Activated naive CD8-positive, alpha-beta T cell (primary cell): ENCODE results near the gene DCHS2.
"Not testable (repeated sequence)": the region's sequence is repeated elsewhere in the genome, so short reads cannot be mapped to it uniquely, and the experiment has no call there.

Experiments
- H3K27ac Mint-ChIP-seq: one replicate; pipeline ENCODE4 v1.8.0; 2021; ENCODE audit warnings: mixed read lengths
- H3K27me3 Mint-ChIP-seq: one replicate; pipeline ENCODE4 v1.8.0; 2021; ENCODE audit warnings: mixed read lengths
- H3K36me3 Mint-ChIP-seq: one replicate; pipeline ENCODE4 v1.8.0; 2021; ENCODE audit warnings: mixed read lengths
- H3K4me1 Mint-ChIP-seq: one replicate; pipeline ENCODE4 v1.8.0; 2021; ENCODE audit warnings: low read depth, mixed read lengths
- H3K4me3 Mint-ChIP-seq: one replicate; pipeline ENCODE4 v1.8.0; 2021; ENCODE audit warnings: mild to moderate bottlenecking, mixed read lengths
- H3K9me3 Mint-ChIP-seq: one replicate; pipeline ENCODE4 v1.8.0; 2021; ENCODE audit warnings: low read depth, mixed read lengths

The DCHS2 gene

DNA sequence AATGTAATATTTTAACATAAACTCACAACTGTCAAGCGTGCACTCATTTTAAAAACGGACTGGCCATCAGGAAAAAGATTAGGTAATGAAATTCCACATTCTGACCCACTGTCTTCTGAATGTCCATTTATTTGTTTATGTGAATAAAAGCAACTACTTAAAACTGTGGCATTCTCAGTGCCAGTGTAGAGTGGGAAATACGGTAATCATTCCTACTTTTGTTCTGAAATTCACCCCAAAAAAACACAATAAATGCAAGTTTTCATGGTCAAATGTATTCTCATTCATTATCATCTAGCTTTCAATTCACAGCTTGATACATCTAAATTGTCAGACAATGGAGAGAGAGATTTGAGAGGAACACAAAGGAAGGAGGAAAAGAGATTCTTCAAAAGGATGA lies 260.9 kb downstream of the DCHS2 start:
- H3K36me3 Mint-ChIP-seq: no peaks in the 10 kb centered on the region
- H3K27me3 Mint-ChIP-seq: peaks cover 26% of the 10 kb centered on the region
- H3K9me3 Mint-ChIP-seq: no peaks in the 10 kb centered on the region
- no peaks in the 10 kb centered on the region for H3K4me1 Mint-ChIP-seq
- no peak overlapping the region for H3K4me3 Mint-ChIP-seq
- no peak overlapping the region for H3K27ac Mint-ChIP-seq

DNA sequence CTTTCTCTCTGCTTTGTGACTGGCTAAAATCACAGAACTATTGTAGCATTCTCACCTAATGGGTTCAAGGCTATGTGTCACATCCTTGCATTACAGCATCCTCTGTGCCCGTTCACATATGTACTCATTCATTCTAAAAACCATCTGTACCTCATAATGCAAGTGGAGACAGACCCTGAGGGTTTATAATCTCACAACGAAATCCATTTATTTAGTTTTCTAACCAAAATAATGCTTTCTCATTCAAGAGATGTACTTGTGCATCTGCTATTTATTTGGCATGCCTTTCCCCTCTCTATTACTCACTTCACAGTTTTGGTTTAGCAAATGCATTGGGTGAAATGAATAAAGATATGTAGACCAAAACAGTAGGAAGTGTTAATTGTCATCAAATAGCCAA lies 261.5 kb downstream of the DCHS2 start:
- Mint-ChIP-seq H3K27me3 (peaks cover 25% of the 10 kb centered on the region), H3K4me1 (no peaks in the 10 kb centered on the region), H3K27ac (no peak overlapping the region), H3K4me3 (no peak overlapping the region), H3K36me3 (no peaks in the 10 kb centered on the region), H3K9me3 (peaks cover 3% of the 10 kb centered on the region)

DNA sequence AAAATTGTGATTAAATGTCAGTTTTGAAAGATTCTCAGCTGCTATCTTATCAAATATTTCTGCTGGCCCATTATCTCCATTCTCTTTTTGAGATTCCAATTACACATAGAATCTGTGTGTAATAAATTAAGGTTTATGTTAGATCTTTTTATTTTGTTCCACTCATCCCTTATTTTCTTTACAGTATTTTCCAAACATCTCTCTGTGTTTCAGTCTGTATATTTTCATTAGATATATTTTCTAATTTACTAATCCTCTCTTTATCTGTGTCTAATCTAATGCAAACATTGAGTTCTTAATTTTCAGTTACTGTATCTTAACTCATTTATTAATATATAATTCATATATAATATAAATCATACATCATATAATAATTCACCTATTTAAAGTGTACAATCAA lies 268.7 kb downstream of the DCHS2 start:
- H3K4me1 Mint-ChIP-seq: no peaks in the 10 kb centered on the region
- no peaks in the 10 kb centered on the region for H3K36me3 Mint-ChIP-seq
- no peak overlapping the region for H3K27ac Mint-ChIP-seq
- H3K4me3 Mint-ChIP-seq: no peak overlapping the region
- H3K9me3 Mint-ChIP-seq: peaks cover 21% of the 10 kb centered on the region
- peaks cover 6% of the 10 kb centered on the region for H3K27me3 Mint-ChIP-seq

DNA sequence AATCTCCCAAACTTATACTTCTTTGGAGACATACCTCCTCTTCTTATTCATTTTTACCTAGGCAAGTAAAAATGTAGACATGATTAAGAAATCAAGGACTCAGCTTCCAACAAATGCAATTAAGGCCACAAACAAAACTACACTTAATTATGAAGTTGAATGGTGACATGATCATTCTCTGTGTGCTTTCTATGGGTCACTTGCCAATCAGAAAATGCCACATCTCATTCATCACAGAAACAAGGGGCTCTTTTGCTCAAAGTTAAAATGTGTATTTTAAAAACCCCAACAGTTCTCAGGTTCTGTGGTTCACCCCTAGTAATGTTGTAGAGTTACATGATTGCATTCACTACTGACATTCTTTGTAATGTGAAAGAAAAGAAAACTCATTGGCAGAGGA lies 273.5 kb downstream of the DCHS2 start:
- H3K36me3 Mint-ChIP-seq: no peaks in the 10 kb centered on the region
- H3K27me3 Mint-ChIP-seq: peaks cover 2% of the 10 kb centered on the region
- H3K27ac Mint-ChIP-seq: no peak overlapping the region
- H3K9me3 Mint-ChIP-seq: peaks cover 10% of the 10 kb centered on the region
- no peaks in the 10 kb centered on the region for H3K4me1 Mint-ChIP-seq
- no peak overlapping the region for H3K4me3 Mint-ChIP-seq

DNA sequence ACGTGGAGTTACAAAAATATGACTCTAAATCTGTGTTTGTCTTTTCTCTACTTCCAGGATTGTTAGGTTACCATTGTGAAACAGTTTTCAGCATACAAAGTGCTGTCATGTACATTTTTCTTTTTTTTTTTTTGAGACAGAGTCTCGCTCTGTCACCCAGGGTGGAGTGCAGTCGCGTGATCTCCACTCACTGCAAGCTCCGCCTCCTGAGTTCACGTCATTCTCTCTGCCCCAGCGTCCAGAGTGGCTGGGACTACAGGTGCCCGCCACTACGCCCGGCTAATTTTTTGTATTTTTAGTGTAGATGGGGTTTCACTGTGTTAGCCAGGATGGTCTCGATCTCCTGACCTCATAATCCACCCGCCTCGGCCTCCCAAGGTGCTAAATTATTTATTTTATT lies 274.2 kb downstream of the DCHS2 start:
- not testable (repeated sequence) for H3K4me1 Mint-ChIP-seq, H3K27me3 Mint-ChIP-seq, H3K27ac Mint-ChIP-seq, H3K36me3 Mint-ChIP-seq, H3K9me3 Mint-ChIP-seq, H3K4me3 Mint-ChIP-seq

DNA sequence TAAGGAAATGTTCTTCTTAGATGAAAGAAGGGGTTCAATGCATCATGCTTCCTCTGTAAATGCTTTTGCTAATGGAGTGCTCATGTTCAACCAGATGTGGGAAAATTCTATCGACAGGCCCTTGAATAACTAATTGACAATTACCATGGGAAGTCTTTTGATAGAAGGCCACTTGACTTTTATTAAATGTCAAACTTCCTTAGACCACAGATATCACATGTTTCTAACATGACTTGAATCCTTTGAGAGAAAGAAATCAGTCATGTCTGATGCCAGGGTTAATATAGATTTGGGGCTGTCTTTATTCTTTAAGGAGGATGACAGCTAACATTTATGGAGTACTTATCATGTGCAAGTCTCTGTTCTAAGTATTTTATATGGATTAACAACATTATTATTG lies 280.1 kb downstream of the DCHS2 start:
- no peak overlapping the region for H3K4me3 Mint-ChIP-seq
- no peaks in the 10 kb centered on the region for H3K36me3 Mint-ChIP-seq
- H3K27me3 Mint-ChIP-seq: peaks cover 2% of the 10 kb centered on the region
- no peaks in the 10 kb centered on the region for H3K9me3 Mint-ChIP-seq
- no peak overlapping the region for H3K27ac Mint-ChIP-seq
- no peaks in the 10 kb centered on the region for H3K4me1 Mint-ChIP-seq

DNA sequence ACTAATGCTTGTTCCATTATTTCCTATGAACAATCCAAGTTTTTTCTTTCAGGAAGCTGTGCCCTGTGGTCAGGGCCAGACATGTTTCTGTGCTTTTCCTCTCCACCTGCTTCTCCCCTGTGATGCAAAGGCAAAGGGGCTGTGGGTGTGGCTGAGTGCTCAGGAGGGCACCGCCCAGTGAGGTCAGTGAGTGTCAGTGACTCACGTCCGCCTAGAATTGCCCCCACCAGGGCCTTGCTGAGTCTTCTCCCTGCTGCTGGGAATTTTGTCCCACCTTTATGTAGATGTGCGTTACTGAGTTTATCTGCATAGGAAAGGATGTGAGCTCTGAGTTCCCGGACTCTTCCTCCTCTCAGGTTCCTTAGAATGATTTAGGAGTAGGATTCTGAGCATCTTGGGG lies 283.2 kb downstream of the DCHS2 start:
- Mint-ChIP-seq H3K27me3 (peaks cover 5% of the 10 kb centered on the region), H3K27ac (no peak overlapping the region), H3K36me3 (no peaks in the 10 kb centered on the region), H3K4me1 (no peaks in the 10 kb centered on the region), H3K4me3 (no peak overlapping the region), H3K9me3 (no peaks in the 10 kb centered on the region)

DNA sequence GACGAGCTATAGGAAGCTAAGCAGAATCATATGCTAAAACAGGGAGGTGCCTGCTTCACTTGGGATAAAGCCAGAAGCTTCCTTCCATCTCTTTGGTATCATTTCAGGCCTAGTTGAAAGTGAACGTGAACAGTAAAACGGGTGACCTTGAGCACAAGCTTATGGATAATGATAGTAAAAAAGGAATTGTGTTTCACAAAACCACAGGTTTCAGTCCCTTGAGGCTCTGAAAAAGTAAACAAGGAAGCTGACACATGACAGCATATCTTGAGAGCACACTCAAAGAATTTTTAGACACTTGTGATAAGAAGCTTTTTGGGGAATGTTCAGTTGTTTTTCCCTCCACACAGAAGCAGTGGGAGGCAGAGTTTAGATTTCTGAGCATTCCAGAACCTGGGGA lies 286.1 kb downstream of the DCHS2 start:
- Mint-ChIP-seq H3K27me3 (peaks cover 13% of the 10 kb centered on the region), H3K9me3 (no peaks in the 10 kb centered on the region), H3K36me3 (no peaks in the 10 kb centered on the region), H3K4me3 (no peak overlapping the region), H3K4me1 (no peaks in the 10 kb centered on the region), H3K27ac (no peak overlapping the region)

DNA sequence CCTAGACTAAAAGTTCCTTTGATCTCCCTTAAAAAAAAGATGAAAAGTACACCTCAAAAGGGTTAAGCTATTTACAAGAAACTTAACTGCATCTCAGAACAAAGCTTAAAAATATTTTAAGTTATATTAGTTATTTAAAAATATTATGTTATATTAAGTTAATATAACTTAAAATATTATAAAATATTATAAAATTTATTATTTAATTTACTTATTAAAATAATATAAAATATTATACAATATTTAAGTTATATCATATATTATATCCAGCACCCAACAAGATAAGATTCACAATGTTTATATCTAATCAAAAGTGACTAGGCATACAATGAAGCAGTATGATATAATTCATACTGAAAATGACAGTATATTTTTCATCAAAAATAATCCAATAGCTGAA lies 296.9 kb downstream of the DCHS2 start:
- H3K4me3 Mint-ChIP-seq: no peak overlapping the region
- H3K27ac Mint-ChIP-seq: no peak overlapping the region
- no peaks in the 10 kb centered on the region for H3K36me3 Mint-ChIP-seq
- H3K4me1 Mint-ChIP-seq: no peaks in the 10 kb centered on the region
- peaks cover 10% of the 10 kb centered on the region for H3K27me3 Mint-ChIP-seq
- peaks cover 12% of the 10 kb centered on the region for H3K9me3 Mint-ChIP-seq

DNA sequence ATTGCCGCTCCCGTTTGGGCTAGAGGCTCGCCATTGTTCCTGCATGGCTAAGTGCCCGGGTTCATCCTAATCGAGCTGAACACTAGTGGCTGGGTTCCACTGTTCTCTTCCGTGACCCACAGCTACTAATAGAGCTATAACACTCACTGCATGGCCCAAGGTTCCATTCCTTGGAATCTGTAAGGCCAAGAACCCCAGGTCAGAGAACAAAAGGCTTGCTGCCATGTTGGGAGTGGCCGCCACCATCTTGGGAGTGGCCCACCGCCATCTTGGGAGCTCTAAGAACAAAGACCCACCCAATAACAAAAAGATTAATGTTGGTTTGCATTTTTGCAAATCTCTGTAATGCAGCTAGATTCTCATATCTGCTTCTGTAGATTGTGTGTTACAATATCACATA lies 299.0 kb downstream of the DCHS2 start:
- Mint-ChIP-seq H3K27me3 (peaks cover 12% of the 10 kb centered on the region), H3K4me3 (no peak overlapping the region), H3K4me1 (no peaks in the 10 kb centered on the region), H3K9me3 (peaks cover 12% of the 10 kb centered on the region), H3K27ac (no peak overlapping the region), H3K36me3 (no peaks in the 10 kb centered on the region)

DNA sequence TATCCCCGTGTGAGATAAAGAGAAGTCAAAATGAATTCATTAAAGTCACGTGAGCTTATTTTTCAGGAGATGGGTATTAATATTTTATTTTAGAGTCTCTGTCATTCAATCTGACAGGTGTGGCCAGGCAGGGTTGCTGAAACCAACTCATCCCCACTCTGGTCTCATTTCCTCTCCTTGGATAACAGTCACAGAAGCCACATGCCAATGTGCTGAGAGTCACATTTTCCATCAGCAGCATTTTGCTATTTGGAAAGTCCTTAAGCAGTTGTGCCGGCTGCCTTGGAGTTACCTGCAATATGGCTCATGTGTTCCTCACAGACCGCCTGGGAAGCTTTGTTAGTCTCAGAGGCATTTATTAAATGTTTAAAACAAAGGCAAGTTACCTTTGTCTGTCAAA lies 302.3 kb downstream of the DCHS2 start:
- Mint-ChIP-seq H3K27me3 (peaks cover 22% of the 10 kb centered on the region), H3K36me3 (no peaks in the 10 kb centered on the region), H3K9me3 (no peaks in the 10 kb centered on the region), H3K4me3 (no peak overlapping the region), H3K4me1 (no peaks in the 10 kb centered on the region), H3K27ac (no peak overlapping the region)

DNA sequence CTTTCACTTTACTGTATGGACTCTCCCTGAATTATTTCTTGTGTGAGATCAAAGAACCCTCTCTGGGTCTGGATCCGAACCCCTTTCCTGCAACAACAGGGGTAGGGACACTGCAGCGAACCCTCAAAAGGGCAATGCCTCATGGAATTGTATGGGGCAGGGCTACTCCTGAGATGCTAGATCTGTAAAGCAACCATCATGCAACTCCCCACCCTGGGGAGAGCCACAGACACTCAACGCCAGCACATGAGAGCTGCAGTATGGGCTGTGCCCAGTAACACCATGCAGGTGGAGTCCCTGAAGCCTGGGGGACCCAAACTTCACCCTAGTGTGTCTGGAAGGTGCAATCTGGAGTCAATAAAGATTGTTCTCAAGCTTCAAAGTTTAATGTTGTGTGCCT lies 304.7 kb downstream of the DCHS2 start:
- H3K9me3 Mint-ChIP-seq: no peaks in the 10 kb centered on the region
- no peak overlapping the region for H3K27ac Mint-ChIP-seq
- no peaks in the 10 kb centered on the region for H3K36me3 Mint-ChIP-seq
- H3K27me3 Mint-ChIP-seq: peaks cover 21% of the 10 kb centered on the region
- no peaks in the 10 kb centered on the region for H3K4me1 Mint-ChIP-seq
- no peak overlapping the region for H3K4me3 Mint-ChIP-seq

DNA sequence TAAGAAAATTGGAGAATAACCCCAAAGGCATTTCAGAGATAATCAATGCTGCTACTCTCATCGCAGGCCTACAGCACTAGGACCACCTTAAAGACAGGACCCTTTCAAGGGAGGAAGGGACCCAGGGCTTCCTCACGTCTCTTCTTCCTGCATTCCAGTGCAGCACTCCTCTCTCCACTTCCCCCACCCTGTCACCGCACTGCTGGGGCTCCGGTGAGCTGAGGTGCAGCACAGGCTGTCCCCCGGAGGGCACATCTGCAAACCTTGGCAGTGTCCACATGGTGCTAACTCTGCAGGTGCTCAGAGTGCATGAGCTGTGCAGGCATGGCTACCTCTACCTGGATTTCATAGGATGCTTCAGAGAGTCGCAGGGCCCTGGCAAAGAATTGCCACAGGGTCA lies 305.6 kb downstream of the DCHS2 start:
- peaks cover 19% of the 10 kb centered on the region for H3K27me3 Mint-ChIP-seq
- no peaks in the 10 kb centered on the region for H3K4me1 Mint-ChIP-seq
- H3K36me3 Mint-ChIP-seq: no peaks in the 10 kb centered on the region
- H3K4me3 Mint-ChIP-seq: no peak overlapping the region
- H3K27ac Mint-ChIP-seq: no peak overlapping the region
- H3K9me3 Mint-ChIP-seq: no peaks in the 10 kb centered on the region

DNA sequence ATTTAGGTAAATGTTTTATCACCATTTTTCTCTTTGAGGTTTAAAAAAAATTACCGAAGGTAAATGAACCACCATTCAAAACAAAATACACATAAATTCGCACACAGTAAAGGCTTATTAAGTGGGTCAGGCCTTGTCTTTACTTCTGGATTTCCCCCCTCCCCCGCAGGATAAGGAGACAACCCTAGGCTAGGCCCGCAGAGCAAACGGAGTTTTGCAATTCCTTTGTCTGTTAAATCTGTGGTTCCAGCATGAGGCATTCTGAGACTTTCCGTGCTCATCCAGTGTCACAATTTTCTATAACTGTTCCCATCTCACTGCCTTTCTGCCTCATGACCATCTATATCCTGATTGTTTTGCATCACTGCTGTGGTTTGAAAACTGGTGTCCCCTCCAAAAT lies 307.4 kb downstream of the DCHS2 start:
- Mint-ChIP-seq H3K36me3 (no peaks in the 10 kb centered on the region), H3K4me3 (no peak overlapping the region), H3K27me3 (peaks cover 24% of the 10 kb centered on the region), H3K27ac (no peak overlapping the region), H3K4me1 (no peaks in the 10 kb centered on the region), H3K9me3 (no peaks in the 10 kb centered on the region)

DNA sequence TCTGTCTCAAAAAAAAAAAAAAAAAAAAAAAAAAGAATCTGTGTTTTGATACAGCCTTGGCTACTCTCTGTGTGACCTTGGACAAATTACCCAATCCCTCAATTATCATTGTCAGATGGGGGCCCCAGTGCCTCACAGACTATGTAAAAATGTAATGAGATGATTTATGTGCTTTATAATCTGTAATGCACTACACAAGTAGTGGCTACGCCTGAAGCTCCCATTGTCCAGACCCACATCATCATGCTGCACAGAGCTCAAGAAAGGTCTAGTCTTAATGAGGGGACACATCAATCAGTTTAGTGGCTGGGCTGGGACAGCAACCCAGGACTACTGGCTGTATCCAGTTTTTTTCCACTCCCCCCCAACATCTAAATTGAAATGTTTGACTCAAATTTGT lies 308.3 kb downstream of the DCHS2 start:
- Mint-ChIP-seq H3K27ac (no peak overlapping the region), H3K9me3 (no peaks in the 10 kb centered on the region), H3K4me1 (no peaks in the 10 kb centered on the region), H3K36me3 (no peaks in the 10 kb centered on the region), H3K4me3 (no peak overlapping the region), H3K27me3 (peaks cover 26% of the 10 kb centered on the region)
